ENCODE measurements around the gene PRSS2. TPM values are rescaled to one million over a fixed set of nuclear protein-coding genes. Genes with fewer than 3 reads are reported as not detected.

Gene PRSS2
- total RNA-seq, 1 donor from 2014 or later, result not detected

DNA sequence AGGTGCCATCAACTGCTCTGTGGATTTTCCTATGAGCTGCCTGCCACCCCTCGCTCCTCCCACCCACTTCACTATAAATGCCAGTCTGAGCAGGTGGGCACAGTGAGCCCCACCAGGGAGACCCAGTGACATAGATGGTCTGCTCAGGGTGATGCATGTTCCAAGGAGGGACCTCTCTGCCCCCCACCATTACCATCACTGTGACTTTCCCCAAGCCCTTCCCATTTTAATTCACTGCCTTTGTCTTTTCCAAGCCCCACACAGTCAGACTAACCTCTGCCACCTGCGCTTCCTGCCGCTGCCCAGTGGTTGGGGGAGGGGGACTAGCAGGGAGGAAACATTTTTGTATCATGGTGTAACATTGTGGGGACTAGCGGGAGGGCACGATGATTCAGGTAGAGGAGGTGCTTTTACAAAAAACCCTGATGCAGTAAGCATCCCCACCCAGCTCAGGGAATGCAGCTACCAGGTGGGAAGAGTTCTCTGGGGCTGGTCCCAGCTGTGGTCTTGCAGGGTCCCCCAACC is 24.6 kb downstream of the PRSS2 start:
- ATAC-seq, result no peak
- intact Hi-C loops (cut with DNase I), result no loop called here
- no peak for DNase-seq
- TF ChIP-seq, protein P1, sequence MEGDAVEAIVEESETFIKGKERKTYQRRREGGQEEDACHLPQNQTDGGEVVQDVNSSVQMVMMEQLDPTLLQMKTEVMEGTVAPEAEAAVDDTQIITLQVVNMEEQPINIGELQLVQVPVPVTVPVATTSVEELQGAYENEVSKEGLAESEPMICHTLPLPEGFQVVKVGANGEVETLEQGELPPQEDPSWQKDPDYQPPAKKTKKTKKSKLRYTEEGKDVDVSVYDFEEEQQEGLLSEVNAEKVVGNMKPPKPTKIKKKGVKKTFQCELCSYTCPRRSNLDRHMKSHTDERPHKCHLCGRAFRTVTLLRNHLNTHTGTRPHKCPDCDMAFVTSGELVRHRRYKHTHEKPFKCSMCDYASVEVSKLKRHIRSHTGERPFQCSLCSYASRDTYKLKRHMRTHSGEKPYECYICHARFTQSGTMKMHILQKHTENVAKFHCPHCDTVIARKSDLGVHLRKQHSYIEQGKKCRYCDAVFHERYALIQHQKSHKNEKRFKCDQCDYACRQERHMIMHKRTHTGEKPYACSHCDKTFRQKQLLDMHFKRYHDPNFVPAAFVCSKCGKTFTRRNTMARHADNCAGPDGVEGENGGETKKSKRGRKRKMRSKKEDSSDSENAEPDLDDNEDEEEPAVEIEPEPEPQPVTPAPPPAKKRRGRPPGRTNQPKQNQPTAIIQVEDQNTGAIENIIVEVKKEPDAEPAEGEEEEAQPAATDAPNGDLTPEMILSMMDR (IDR thresholded peaks at IDR 0.05), result no peak
- H3K36me3 ChIP-seq, result no peaks in the 10 kb centered on the region
- H3K4me3 ChIP-seq, result no peak overlapping the region
- peak overlapping the region; percentile 76 for H3K27ac ChIP-seq
- peaks cover 34% of the 10 kb centered on the region for H3K27me3 ChIP-seq (ENCODE audit: low read depth)
- H3K9me3 ChIP-seq, result no peaks in the 10 kb centered on the region
- peaks cover 16% of the 10 kb centered on the region for H3K4me1 ChIP-seq

DNA sequence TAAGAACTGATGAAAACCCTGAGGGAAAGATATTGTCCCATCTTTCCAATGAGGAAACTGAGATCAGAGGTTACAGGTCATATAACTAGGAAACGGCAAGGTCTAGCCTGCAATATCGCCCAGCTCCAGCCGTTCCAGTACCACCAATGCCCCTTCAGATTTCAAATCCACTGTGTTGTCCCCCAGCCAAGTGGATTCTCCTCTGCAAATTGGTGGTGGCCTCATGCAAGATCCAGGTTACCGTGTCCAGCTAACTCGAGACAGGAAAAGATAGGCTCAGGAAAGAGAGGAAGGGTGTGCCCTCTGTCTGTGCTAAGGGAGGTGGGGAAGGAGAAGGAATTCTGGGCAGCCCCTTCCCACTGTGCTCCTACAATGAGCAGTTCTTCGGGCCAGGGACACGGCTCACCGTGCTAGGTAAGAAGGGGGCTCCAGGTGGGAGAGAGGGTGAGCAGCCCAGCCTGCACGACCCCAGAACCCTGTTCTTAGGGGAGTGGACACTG is 25.3 kb downstream of the PRSS2 start:
- ATAC-seq (no peak), DNase-seq (no peak)
- Histone ChIP-seq H3K9me3 (no peaks in the 10 kb centered on the region), H3K27me3 (ENCODE audit: low read depth) (peaks cover 34% of the 10 kb centered on the region), H3K4me3 (peak overlapping the region; percentile 44), H3K36me3 (no peaks in the 10 kb centered on the region), H3K4me1 (peaks cover 16% of the 10 kb centered on the region), H3K27ac (peak overlapping the region; percentile 76)
- TF ChIP-seq, protein P1 (IDR thresholded peaks at IDR 0.05), result no peak
- intact Hi-C loops (cut with DNase I), result no loop called here

DNA sequence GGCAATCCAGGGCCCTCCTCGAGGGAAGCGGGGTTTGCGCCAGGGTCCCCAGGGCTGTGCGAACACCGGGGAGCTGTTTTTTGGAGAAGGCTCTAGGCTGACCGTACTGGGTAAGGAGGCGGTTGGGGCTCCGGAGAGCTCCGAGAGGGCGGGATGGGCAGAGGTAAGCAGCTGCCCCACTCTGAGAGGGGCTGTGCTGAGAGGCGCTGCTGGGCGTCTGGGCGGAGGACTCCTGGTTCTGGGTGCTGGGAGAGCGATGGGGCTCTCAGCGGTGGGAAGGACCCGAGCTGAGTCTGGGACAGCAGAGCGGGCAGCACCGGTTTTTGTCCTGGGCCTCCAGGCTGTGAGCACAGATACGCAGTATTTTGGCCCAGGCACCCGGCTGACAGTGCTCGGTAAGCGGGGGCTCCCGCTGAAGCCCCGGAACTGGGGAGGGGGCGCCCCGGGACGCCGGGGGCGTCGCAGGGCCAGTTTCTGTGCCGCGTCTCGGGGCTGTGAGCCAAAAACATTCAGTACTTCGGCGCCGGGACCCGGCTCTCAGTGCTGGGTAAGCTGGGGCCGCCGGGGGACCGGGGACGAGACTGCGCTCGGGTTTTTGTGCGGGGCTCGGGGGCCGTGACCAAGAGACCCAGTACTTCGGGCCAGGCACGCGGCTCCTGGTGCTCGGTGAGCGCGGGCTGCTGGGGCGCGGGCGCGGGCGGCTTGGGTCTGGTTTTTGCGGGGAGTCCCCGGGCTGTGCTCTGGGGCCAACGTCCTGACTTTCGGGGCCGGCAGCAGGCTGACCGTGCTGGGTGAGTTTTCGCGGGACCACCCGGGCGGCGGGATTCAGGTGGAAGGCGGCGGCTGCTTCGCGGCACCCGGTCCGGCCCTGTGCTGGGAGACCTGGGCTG is 26.0 kb downstream of the PRSS2 start:
- DNase-seq (no peak), ATAC-seq (peak; percentile 22 to 29)
- intact Hi-C loops (cut with DNase I), result no loop called here
- Histone ChIP-seq H3K27ac (peak overlapping the region; percentile 76), H3K9me3 (no peaks in the 10 kb centered on the region), H3K27me3 (ENCODE audit: low read depth) (peaks cover 34% of the 10 kb centered on the region), H3K4me3 (peak overlapping the region; percentile 44), H3K36me3 (no peaks in the 10 kb centered on the region), H3K4me1 (peaks cover 16% of the 10 kb centered on the region)
- TF ChIP-seq, protein P1 (IDR thresholded peaks at IDR 0.05), result no peak

DNA sequence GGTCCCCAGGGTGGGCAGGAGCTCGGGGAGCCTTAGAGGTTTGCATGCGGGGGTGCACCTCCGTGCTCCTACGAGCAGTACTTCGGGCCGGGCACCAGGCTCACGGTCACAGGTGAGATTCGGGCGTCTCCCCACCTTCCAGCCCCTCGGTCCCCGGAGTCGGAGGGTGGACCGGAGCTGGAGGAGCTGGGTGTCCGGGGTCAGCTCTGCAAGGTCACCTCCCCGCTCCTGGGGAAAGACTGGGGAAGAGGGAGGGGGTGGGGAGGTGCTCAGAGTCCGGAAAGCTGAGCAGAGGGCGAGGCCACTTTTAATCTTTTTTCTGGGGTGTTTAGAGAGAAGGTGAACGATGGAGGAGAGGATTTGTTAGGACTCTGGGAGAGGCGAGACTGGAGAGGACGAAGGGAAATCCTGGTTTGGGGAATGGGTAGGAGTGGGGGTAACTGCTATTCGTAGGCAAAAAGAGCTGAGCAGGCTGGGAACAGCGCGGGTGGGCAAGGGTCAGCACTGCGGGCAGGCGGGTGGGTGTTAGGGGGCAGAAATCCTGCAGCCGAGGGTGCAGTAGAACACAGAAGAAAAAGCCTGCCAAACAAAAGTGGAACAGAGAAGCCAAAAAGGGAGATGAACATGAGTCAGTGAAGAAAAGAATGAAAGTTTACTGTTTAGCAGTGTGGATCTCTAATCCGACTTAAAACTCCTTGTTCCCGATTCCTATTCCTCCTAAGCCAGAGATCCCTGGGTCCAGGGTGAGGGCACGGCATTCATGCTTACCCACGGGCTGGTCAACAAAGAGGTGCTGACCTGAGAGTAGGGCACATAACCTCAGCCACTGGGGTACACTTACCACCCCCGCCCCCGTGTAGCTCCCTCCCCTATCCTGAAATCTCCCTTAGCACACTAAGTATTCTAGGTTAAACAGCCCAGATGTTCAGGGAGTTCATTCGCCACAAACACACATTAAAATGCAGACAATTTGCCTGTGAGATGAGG is 26.9 kb downstream of the PRSS2 start:
- intact Hi-C loops (cut with DNase I), result no loop called here
- ATAC-seq, result peak; percentile 20 to 30

More for the DNA sequence above, 26.9 kb downstream of the PRSS2 start:
- no peak for DNase-seq
- Histone ChIP-seq H3K36me3 (no peaks in the 10 kb centered on the region), H3K27me3 (ENCODE audit: low read depth) (peaks cover 34% of the 10 kb centered on the region), H3K4me1 (peaks cover 16% of the 10 kb centered on the region), H3K9me3 (no peaks in the 10 kb centered on the region), H3K27ac (peak overlapping the region; percentile 76), H3K4me3 (peak overlapping the region; percentile 44)
- TF ChIP-seq, protein P1 (IDR thresholded peaks at IDR 0.05), result no peak

All from lower lobe of right lung (tissue), 2 donors.